Adrenal gland (tissue), 12 donors: ENCODE measurements around the gene ZBTB7C. TPM values are rescaled to one million over a fixed set of nuclear protein-coding genes. Genes with fewer than 3 reads are reported as not detected.

Experiments used
- DNase-seq, 7 donors: peaks; one replicate each; pipeline ENCODE4 v3.0.0-alpha.2; 2019 to 2020
- H3K27ac ChIP-seq, 5 donors: fragments of 200-600 bp; sonication (generic) in 4 of 5; 1 replicate in 3 of 5; 2 replicates in 2 of 5; pipeline versions ENCODE4 v1.5.1 to v1.8.0; 2016 to 2020; ENCODE audit warnings: mild to moderate bottlenecking in 1 of 5
- H3K27me3 ChIP-seq: fragments of 200-600 bp; 2 replicates; pipeline ENCODE4 v1.8.0; 2021
- H3K36me3 ChIP-seq, 2 donors: fragments of 200-600 bp; replicated peaks in 1 of 2; 1 replicate in 1 of 2; 2 replicates in 1 of 2; pipeline versions ENCODE4 v1.5.1 to v1.8.0; 2018 to 2022
- H3K4me1 ChIP-seq, 2 donors: fragments of 200-600 bp; replicated peaks in 1 of 2; 1 replicate in 1 of 2; 2 replicates in 1 of 2; pipeline versions ENCODE4 v1.5.1 to v1.8.0; 2018 to 2021
- H3K4me3 ChIP-seq, 4 donors: fragments of 200-600 bp; sonication (generic) in 3 of 4; one replicate each; pipeline ENCODE4 v1.5.1; 2016 to 2018
- H3K9me3 ChIP-seq, 3 donors: fragments of 200-600 bp; sonication (generic) in 1 of 3; replicated peaks in 1 of 3; 1 replicate in 2 of 3; 2 replicates in 1 of 3; pipeline versions ENCODE4 v1.5.1 to v1.8.0; 2016 to 2021
- POLR2A ChIP-seq, 2 donors: fragments of 450-650 bp; IDR thresholded peaks; one replicate each; pipeline ENCODE4 v1.6.1; 2017; ENCODE audit warnings: antibody characterized with exemption in 2 of 2, mild to moderate bottlenecking in 2 of 2, moderate library complexity in 1 of 2
- WGBS, 4 donors: extraction: QIAGEN DNeasy Blood & Tissue Kit in 2 of 4; methylation state at CpG; one replicate each; pipeline versions ENCODE4 v1.1.5 to v1.1.7; 2013 to 2017; 5-methylcytosine and 5-hydroxymethylcytosine counted together
- intact Hi-C, 2 donors: fragments of 100-400 bp; cut with DNase I; formaldehyde crosslinking; loops; one replicate each; pipeline versions ENCODE4 v1.14.1 to v1.15.0; 2022 to 2023
- polyA plus RNA-seq, 3 donors: library from polyadenylated mRNA; stranded (reverse); fragments of 200-250 nt in 2 of 3; fragments of 350-450 nt in 1 of 3; fragmentation: Illumina TruSeq in 1 of 3; extraction: RNeasy Lipid Tissue Mini Kit (QIAGEN cat#74804) in 1 of 3; gene quantifications; one replicate each; pipeline ENCODE4 v1.2.3, GENCODE V29; 2013 to 2014
- total RNA-seq, 9 donors: library from RNA; depleted of rRNA in 4 of 9; stranded (reverse); fragments of >200 nt in 4 of 9; fragments of 120-200 nt in 1 of 9; fragmentation: NEBNext Ultra II Directional in 1 of 9; extraction: Animal tissue kit (Norgen Biotek cat#: 25700) in 1 of 9; gene quantifications; one replicate each; pipeline versions ENCODE4 v1.1.0 to v1.2.4, GENCODE V29; 2013 to 2023
- TF ChIP-seq, protein P1 (sequence below), 6 experiments: fragments of 450-650 bp in 4 of 6; fragments of 200-600 bp in 2 of 6; sonication (generic) in 1 of 6; IDR thresholded peaks; 1 replicate in 5 of 6; 2 replicates in 1 of 6; pipeline versions ENCODE4 v1.5.1 to v1.8.0; 2016 to 2021; ENCODE audit warnings: antibody characterized with exemption in 6 of 6, mild to moderate bottlenecking in 2 of 6, moderate library complexity in 1 of 6
- donor health status: healthy with polysubstance abuse.
- donor health status: Bipolar disorder and iron deficiency.
- donor health status: DM: yes; HTN: yes; CAD: no.
- donor health status: DM: no; HTN: no; CAD: no.
- donor health status: DM: no; HTN: no; CAD: no.
- donor health status: DM: yes; HTN: yes; CAD: no.

Gene ZBTB7C
- total and polyA plus RNA-seq, 12 donors: 5.2 to 42.8 (median 26.8) TPM

DNA sequence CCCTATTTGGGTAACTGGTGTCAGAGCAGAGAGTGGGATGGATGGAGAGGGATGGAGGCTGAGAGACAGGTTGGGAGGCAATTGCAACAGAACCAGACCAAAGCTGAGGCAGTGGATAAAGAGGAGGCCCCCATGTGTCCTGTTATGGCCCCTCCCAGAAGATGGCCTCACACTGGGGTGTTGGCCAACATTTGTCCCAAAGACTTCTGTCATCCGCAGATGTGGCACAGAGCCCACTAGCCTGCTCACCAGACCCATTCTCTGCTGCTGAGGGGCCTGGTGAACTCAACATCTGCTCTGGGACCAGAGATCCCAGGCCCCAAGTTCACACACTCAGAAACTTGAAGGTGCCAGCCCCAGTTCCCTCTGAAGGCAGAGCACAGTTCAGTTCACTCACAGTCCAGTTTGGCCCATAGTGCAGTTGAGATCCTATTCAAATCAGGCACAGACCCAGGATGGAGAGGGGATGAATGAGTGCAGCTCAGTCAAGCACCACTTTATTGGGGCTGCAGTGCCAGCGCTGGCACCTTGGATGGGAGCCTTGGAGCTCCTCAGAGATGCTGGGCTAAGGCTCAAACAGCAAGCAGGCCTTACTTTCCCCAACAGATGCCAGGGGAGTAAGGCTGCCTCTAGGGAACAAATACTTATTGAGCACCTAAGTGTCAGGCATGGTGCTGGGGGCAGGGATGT lies 189.2 kb downstream of the ZBTB7C start:
- Histone ChIP-seq H3K27me3 (no peaks in the 10 kb centered on the region), H3K4me1 (peaks cover 11 to 13% of the 10 kb centered on the region in 2 donors), H3K27ac (no peak overlapping the region), H3K4me3 (no peak overlapping the region), H3K9me3 (no peaks in the 10 kb centered on the region), H3K36me3 (no peaks in the 10 kb centered on the region)
- DNase-seq: no peak
- TF ChIP-seq, protein P1, sequence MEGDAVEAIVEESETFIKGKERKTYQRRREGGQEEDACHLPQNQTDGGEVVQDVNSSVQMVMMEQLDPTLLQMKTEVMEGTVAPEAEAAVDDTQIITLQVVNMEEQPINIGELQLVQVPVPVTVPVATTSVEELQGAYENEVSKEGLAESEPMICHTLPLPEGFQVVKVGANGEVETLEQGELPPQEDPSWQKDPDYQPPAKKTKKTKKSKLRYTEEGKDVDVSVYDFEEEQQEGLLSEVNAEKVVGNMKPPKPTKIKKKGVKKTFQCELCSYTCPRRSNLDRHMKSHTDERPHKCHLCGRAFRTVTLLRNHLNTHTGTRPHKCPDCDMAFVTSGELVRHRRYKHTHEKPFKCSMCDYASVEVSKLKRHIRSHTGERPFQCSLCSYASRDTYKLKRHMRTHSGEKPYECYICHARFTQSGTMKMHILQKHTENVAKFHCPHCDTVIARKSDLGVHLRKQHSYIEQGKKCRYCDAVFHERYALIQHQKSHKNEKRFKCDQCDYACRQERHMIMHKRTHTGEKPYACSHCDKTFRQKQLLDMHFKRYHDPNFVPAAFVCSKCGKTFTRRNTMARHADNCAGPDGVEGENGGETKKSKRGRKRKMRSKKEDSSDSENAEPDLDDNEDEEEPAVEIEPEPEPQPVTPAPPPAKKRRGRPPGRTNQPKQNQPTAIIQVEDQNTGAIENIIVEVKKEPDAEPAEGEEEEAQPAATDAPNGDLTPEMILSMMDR (IDR thresholded peaks at IDR 0.05): no peak
- no peak for TF ChIP-seq POLR2A (IDR thresholded peaks at IDR 0.05)
- intact Hi-C loops: loop anchor here in 1 of 2 donors (10.0 kb wide), 1 partner anchor 225 kb away; no protein-coding TSS in a partner anchor
- 93 to 100% (median 95%) methylated on average over 2 of the region's 2 CpGs; no CpG with 5 or more reads in 1 of the 4 donors for WGBS, 4 donors

GRCh38 chr18:48219037-48219809 lies 190.0 kb downstream of the ZBTB7C start:
- H3K4me3 ChIP-seq: no peak overlapping the region
- peaks cover 11 to 13% of the 10 kb centered on the region in 2 donors for H3K4me1 ChIP-seq
- no peaks in the 10 kb centered on the region for H3K27me3 ChIP-seq
- TF ChIP-seq POLR2A (IDR thresholded peaks at IDR 0.05): no peak
- DNase-seq: no peak
- no peaks in the 10 kb centered on the region for H3K36me3 ChIP-seq
- intact Hi-C loops: no loop called here
- no peaks in the 10 kb centered on the region for H3K9me3 ChIP-seq
- 81 to 98% (median 89%) methylated on average over 4 to 6 of the region's 6 CpGs for WGBS, 4 donors
- H3K27ac ChIP-seq: no peak overlapping the region

DNA sequence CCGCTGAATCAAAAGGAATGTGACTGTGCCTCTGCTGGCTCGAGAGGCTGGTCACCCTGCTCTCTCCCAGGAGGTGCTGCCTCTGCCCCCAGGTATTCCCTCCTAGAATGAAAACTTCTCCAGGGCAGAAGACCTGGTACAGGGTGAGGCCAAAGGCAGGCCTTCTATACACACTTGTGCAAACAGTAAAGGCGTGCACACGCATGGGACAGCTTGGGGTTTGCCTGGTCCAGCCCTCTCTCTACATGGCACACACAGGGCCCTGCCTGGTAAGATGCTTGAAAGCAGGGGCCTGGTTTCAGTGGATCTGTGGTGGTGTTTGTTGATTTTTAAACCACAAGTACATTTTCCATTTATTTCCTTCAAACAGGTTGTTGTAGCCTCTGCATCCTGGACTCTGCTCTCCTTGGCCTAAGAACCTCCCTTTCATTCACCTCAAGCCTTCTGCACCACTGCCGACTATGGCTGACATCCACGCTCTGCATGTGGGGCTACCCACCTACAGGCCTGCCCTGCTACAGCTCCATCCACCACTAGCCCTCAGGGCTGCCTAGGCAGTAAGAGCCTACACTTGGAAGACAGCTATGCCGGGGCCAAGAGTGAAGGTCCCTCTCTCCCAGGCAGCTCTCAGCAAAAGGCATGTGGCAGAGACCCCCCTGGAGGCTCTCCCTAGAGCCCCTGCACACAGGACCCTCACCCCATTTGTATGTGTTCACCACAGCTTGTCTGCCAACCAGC lies 190.7 kb downstream of the ZBTB7C start:
- H3K27me3 ChIP-seq: no peaks in the 10 kb centered on the region
- peaks cover 11 to 13% of the 10 kb centered on the region in 2 donors for H3K4me1 ChIP-seq
- no peak for DNase-seq
- H3K36me3 ChIP-seq: no peaks in the 10 kb centered on the region
- intact Hi-C loops: no loop called here
- no peak overlapping the region for H3K27ac ChIP-seq
- H3K9me3 ChIP-seq: no peaks in the 10 kb centered on the region
- H3K4me3 ChIP-seq: no peak overlapping the region
- 89 to 98% (median 92%) methylated on average over 5 to 7 of the region's 7 CpGs for WGBS, 4 donors
- no peak for TF ChIP-seq POLR2A (IDR thresholded peaks at IDR 0.05)
- TF ChIP-seq, protein P1 (IDR thresholded peaks at IDR 0.05): no peak

GRCh38 chr18:48217258-48218250 lies 191.6 kb downstream of the ZBTB7C start:
- H3K27me3 ChIP-seq: no peaks in the 10 kb centered on the region
- intact Hi-C loops: no loop called here
- no peaks in the 10 kb centered on the region for H3K9me3 ChIP-seq
- H3K4me3 ChIP-seq: no peak overlapping the region
- H3K36me3 ChIP-seq: no peaks in the 10 kb centered on the region
- TF ChIP-seq, protein P1 (IDR thresholded peaks at IDR 0.05): no peak
- TF ChIP-seq POLR2A (IDR thresholded peaks at IDR 0.05): no peak
- 80 to 93% (median 87%) methylated on average over 10 to 15 of the region's 15 CpGs for WGBS, 4 donors
- peaks cover 5 to 7% of the 10 kb centered on the region in 2 donors for H3K4me1 ChIP-seq
- peak overlapping the region in 1 of 5 donors; percentile 56 for H3K27ac ChIP-seq
- DNase-seq: no peak
